B cell (primary cell): ENCODE results near the gene NDUFAF2. TPM values are rescaled to one million over a fixed set of nuclear protein-coding genes. Genes with fewer than 3 reads are reported as not detected.

Source experiments
- ATAC-seq: fragments of 200-7000 bp; cut with Tn5 transposase; one replicate; pipeline ENCODE4 v1.10.0; 2021; ENCODE audit warnings: low read depth, mild to moderate bottlenecking, moderate number of reproducible peaks, moderate library complexity
- CTCF ChIA-PET: fragments of 350-600 bp; sonication (Branson Sonifier 250); formaldehyde crosslinking; loops from one replicate; lab custom pipeline; 2021; ENCODE audit warnings: antibody characterized with exemption, inconsistent platforms; lab: Charles Lee
- POLR2A ChIA-PET: fragments of 350-600 bp; sonication (Branson Sonifier 250); formaldehyde crosslinking; loops from one replicate; lab custom pipeline; 2021; ENCODE audit warnings: antibody characterized with exemption; lab: Charles Lee
- DNase-seq: peaks from one replicate; pipeline ENCODE4 v3.0.0; 2013
- H2AFZ ChIP-seq: 2 replicates; pipeline ENCODE4 v1.6.1; 2012; ENCODE audit warnings: mild to moderate bottlenecking, low read depth, low read length; ENCODE audit not compliant: insufficient read depth, poor library complexity, severe bottlenecking
- H3K27ac ChIP-seq, 2 donors: 1 replicate in 1 of 2; 2 replicates in 1 of 2; pipeline ENCODE4 v1.5.1; 2012 to 2013; ENCODE audit warnings: low read length in 2 of 2, mild to moderate bottlenecking in 2 of 2, moderate library complexity in 1 of 2
- H3K27me3 ChIP-seq, 4 experiments: fragments of 200-600 bp in 1 of 4; sonication (generic) in 1 of 4; replicated peaks in 1 of 4; 1 replicate in 2 of 4; 2 replicates in 2 of 4; pipeline versions ENCODE4 v1.6.1 to v1.7.0; 2013 to 2016; ENCODE audit warnings: low read length in 3 of 4, mild to moderate bottlenecking in 2 of 4, mixed read lengths in 1 of 4, moderate library complexity in 1 of 4; ENCODE audit not compliant: insufficient read depth in 4 of 4, control insufficient read depth in 3 of 4; ENCODE audit errors: control extremely low read depth in 1 of 4
- H3K36me3 ChIP-seq, 2 experiments: replicated peaks in 1 of 2; 1 replicate in 1 of 2; 2 replicates in 1 of 2; pipeline versions ENCODE4 v1.6.1 to v1.7.1; 2013; ENCODE audit warnings: low read length in 1 of 2; ENCODE audit not compliant: insufficient read depth in 2 of 2, control insufficient read depth in 1 of 2; ENCODE audit errors: control extremely low read depth in 1 of 2, extremely low read depth in 1 of 2
- H3K4me1 ChIP-seq, 2 donors: fragments of 200-600 bp in 1 of 2; sonication (generic) in 1 of 2; 1 replicate in 1 of 2; 2 replicates in 1 of 2; pipeline versions ENCODE4 v1.5.1 to v1.6.1; 2013 to 2017; ENCODE audit warnings: low read length in 2 of 2; ENCODE audit not compliant: control insufficient read depth in 2 of 2, insufficient read depth in 2 of 2
- H3K4me2 ChIP-seq: replicated peaks from 2 replicates; pipeline ENCODE3; 2012; ENCODE audit warnings: mild to moderate bottlenecking, low read depth, low read length; ENCODE audit not compliant: poor library complexity, severe bottlenecking
- H3K4me3 ChIP-seq, 5 experiments: fragments of 200-600 bp in 1 of 5; sonication (generic) in 1 of 5; 1 replicate in 3 of 5; 2 replicates in 2 of 5; pipeline versions ENCODE4 v1.5.1 to v1.7.0; 2011 to 2016; ENCODE audit warnings: low read length in 4 of 5, mild to moderate bottlenecking in 4 of 5, low read depth in 2 of 5, control low read depth in 1 of 5, moderate library complexity in 1 of 5; ENCODE audit not compliant: insufficient read depth in 1 of 5; ENCODE audit errors: control extremely low read depth in 1 of 5, extremely low read depth in 1 of 5
- H3K79me2 ChIP-seq: fragments of 200-600 bp; sonication (generic); one replicate; pipeline ENCODE4 v1.6.0; 2016; ENCODE audit warnings: low read length; ENCODE audit not compliant: control insufficient read depth, insufficient read depth
- H3K9ac ChIP-seq: fragments of 200-600 bp; sonication (generic); 2 replicates; pipeline ENCODE4 v1.6.1; 2017; ENCODE audit warnings: mild to moderate bottlenecking, low read length, moderate library complexity
- H3K9me3 ChIP-seq, 3 donors: one replicate each; pipeline versions ENCODE4 v1.6.1 to v1.7.1; 2013; ENCODE audit warnings: low read length in 2 of 3; ENCODE audit not compliant: control insufficient read depth in 2 of 3, insufficient read depth in 1 of 3; ENCODE audit errors: control extremely low read depth in 1 of 3
- H4K20me1 ChIP-seq: 2 replicates; pipeline ENCODE4 v1.6.0; 2012; ENCODE audit warnings: mild to moderate bottlenecking, low read length; ENCODE audit not compliant: insufficient read depth, control insufficient read depth, poor library complexity, severe bottlenecking
- H3K27ac Mint-ChIP-seq: one replicate; pipeline ENCODE4 v1.8.0; 2021; ENCODE audit warnings: mixed read lengths
- H3K27me3 Mint-ChIP-seq: one replicate; pipeline ENCODE4 v1.8.0; 2021; ENCODE audit warnings: mixed read lengths
- H3K4me1 Mint-ChIP-seq: one replicate; pipeline ENCODE4 v1.8.0; 2021; ENCODE audit warnings: mixed read lengths
- H3K4me3 Mint-ChIP-seq: one replicate; pipeline ENCODE4 v1.8.0; 2021; ENCODE audit warnings: mixed read lengths
- H3K9me3 Mint-ChIP-seq: one replicate; pipeline ENCODE4 v1.8.0; 2022; ENCODE audit warnings: mixed read lengths; ENCODE audit not compliant: insufficient read depth
- CTCF ChIP-seq: fragments of 200-600 bp; IDR thresholded peaks from one replicate; pipeline ENCODE4 v1.8.0; 2022; ENCODE audit warnings: antibody characterized with exemption, mild to moderate bottlenecking
- EZH2 ChIP-seq: IDR thresholded peaks from 2 replicates; pipeline ENCODE4 v1.6.1; 2012; ENCODE audit warnings: borderline replicate concordance, low read depth, mild to moderate bottlenecking, moderate library complexity, low read length; ENCODE audit not compliant: insufficient read depth, poor library complexity, severe bottlenecking
- WGBS: methylation state at CpG from one replicate; pipeline ENCODE4 v1.1.5; 2013; ENCODE audit warnings: missing lambda C conversion rate; ENCODE audit not compliant: insufficient coverage; 5-methylcytosine and 5-hydroxymethylcytosine counted together
- intact Hi-C: fragments of 100-400 bp; cut with micrococcal nuclease; formaldehyde crosslinking; loops from one replicate; pipeline ENCODE4 v1.10.0; 2022
- polyA plus RNA-seq: library from polyadenylated mRNA; depleted of rRNA; stranded (reverse); fragments of >200 nt; gene quantifications from 2 replicates; pipeline ENCODE4 v1.2.3, GENCODE V29; 2012
- total RNA-seq, 2 donors: library from RNA; stranded (reverse); fragments of 120-200 nt in 1 of 2; gene quantifications; 1 replicate in 1 of 2; 2 replicates in 1 of 2; pipeline versions ENCODE4 v1.2.3 to v1.2.4, GENCODE V29; 2013 to 2022

The NDUFAF2 gene
- total and polyA plus RNA-seq, 2 donors (not counting 1 experiment from before 2014, with no cell fraction given) = 6.3 to 9.7 TPM

GRCh38 chr5:61002611-61003355 is 57.8 kb downstream of the NDUFAF2 start:
- no peak overlapping the region for H2AFZ ChIP-seq
- ATAC-seq (no peak), DNase-seq (no peak)
- no peaks in the 10 kb centered on the region for H3K36me3 ChIP-seq
- no peaks in the 10 kb centered on the region for H3K9me3 Mint-ChIP-seq
- H3K4me3 Mint-ChIP-seq = no peak overlapping the region
- H3K4me3 ChIP-seq = no peak overlapping the region
- POLR2A ChIA-PET = no interaction called here
- H3K27ac Mint-ChIP-seq = no peak overlapping the region
- WGBS = 83% methylated on average over 1 of the region's 4 CpGs
- H3K4me1 ChIP-seq = no peaks in the 10 kb centered on the region
- H3K9me3 ChIP-seq = no peaks in the 10 kb centered on the region
- no peak overlapping the region for H3K4me2 ChIP-seq
- CTCF ChIA-PET = no interaction called here
- no peaks in the 10 kb centered on the region for H3K4me1 Mint-ChIP-seq
- TF ChIP-seq CTCF = no peak
- no peak for TF ChIP-seq EZH2
- H3K9ac ChIP-seq = no peak overlapping the region
- H3K27me3 Mint-ChIP-seq = no peaks in the 10 kb centered on the region
- no peaks in the 10 kb centered on the region for H3K27me3 ChIP-seq
- H3K27ac ChIP-seq = no peak overlapping the region
- H4K20me1 ChIP-seq = no peaks in the 10 kb centered on the region
- intact Hi-C loops = no loop called here
- H3K79me2 ChIP-seq = no peaks in the 10 kb centered on the region

- H3K4me2 ChIP-seq = no peak overlapping the region
- no peak overlapping the region for H3K9ac ChIP-seq
- Mint-ChIP-seq H3K27me3 (no peaks in the 10 kb centered on the region), H3K4me1 (no peaks in the 10 kb centered on the region), H3K9me3 (no peaks in the 10 kb centered on the region), H3K27ac (no peak overlapping the region), H3K4me3 (no peak overlapping the region)
- DNase-seq (no peak), ATAC-seq (no peak)
- no peaks in the 10 kb centered on the region for H3K27me3 ChIP-seq
- ChIA-PET CTCF (no interaction called here), POLR2A (no interaction called here)
- H3K36me3 ChIP-seq = no peaks in the 10 kb centered on the region
- H4K20me1 ChIP-seq = no peaks in the 10 kb centered on the region
- intact Hi-C loops = no loop called here
- no peaks in the 10 kb centered on the region for H3K9me3 ChIP-seq
- H3K4me1 ChIP-seq = no peaks in the 10 kb centered on the region
- no peak overlapping the region for H3K4me3 ChIP-seq
- no peak for TF ChIP-seq CTCF
- TF ChIP-seq EZH2 = no peak
- H3K27ac ChIP-seq = no peak overlapping the region
- H2AFZ ChIP-seq = no peak overlapping the region
- no peaks in the 10 kb centered on the region for H3K79me2 ChIP-seq
Measured at GRCh38 chr5:61004448-61004847, 59.4 kb downstream of the NDUFAF2 start.
